ENCODE results near the gene FOXJ1.

Gene FOXJ1

GRCh38 chr17:76123191-76123499, 17.9 kb downstream of the FOXJ1 start:
- ChIA-PET CTCF (interaction anchor here (2.5 to 5.1 kb wide), 2 partner anchors 58 to 156 kb away, joined by 23 to 60 read pairs; no protein-coding TSS in a partner anchor), POLR2A (ENCODE audit: low non-redundant PET) (no interaction called here)
- TF ChIP-seq CTCF (conservative IDR thresholded peaks at IDR 0.05; ENCODE audit: low read depth): no peak
- no peak overlapping the region for H3K27ac ChIP-seq
- no peak for DNase-seq (ENCODE audit: low spot score)

GRCh38 chr17:76122431-76123190, 18.4 kb downstream of the FOXJ1 start:
- no peak overlapping the region for H3K27ac ChIP-seq
- no peak for DNase-seq (ENCODE audit: low spot score)
- no peak for TF ChIP-seq CTCF (conservative IDR thresholded peaks at IDR 0.05; ENCODE audit: low read depth)
- ChIA-PET CTCF (interaction anchor here (1.1 to 5.1 kb wide), 5 partner anchors 18 to 157 kb away, joined by 4 to 60 read pairs (median 7); no protein-coding TSS in a partner anchor), POLR2A (ENCODE audit: low non-redundant PET) (no interaction called here)

GRCh38 chr17:76121932-76122430, 19.1 kb downstream of the FOXJ1 start:
- ChIA-PET POLR2A (ENCODE audit: low non-redundant PET) (no interaction called here), CTCF (interaction anchor here (0.7 to 5.1 kb wide), 18 partner anchors 9 to 173 kb away, joined by 3 to 60 read pairs (median 4); partner anchors contain the start of genes FOXJ1 and UBALD2)
- DNase-seq (ENCODE audit: low spot score): no peak
- TF ChIP-seq CTCF (conservative IDR thresholded peaks at IDR 0.05; ENCODE audit: low read depth): no peak
- no peak overlapping the region for H3K27ac ChIP-seq

GRCh38 chr17:76120658-76121008, 20.4 kb downstream of the FOXJ1 start:
- no peak overlapping the region for H3K27ac ChIP-seq
- CTCF ChIA-PET: interaction anchor here (0.7 to 5.1 kb wide), 11 partner anchors 16 to 338 kb away, joined by 3 to 60 read pairs (median 4); partner anchors contain the start of gene UBALD2
- POLR2A ChIA-PET (ENCODE audit: low non-redundant PET): interaction anchor here (0.6 kb wide), 1 partner anchor 26 kb away, joined by 3 read pairs; no protein-coding TSS in a partner anchor
- TF ChIP-seq CTCF (conservative IDR thresholded peaks at IDR 0.05; ENCODE audit: low read depth): no peak
- DNase-seq (ENCODE audit: low spot score): no peak

GRCh38 chr17:76119409-76120371, 21.4 kb downstream of the FOXJ1 start:
- DNase-seq (ENCODE audit: low spot score): no peak
- no peak overlapping the region for H3K27ac ChIP-seq
- POLR2A ChIA-PET (ENCODE audit: low non-redundant PET): interaction anchor here (0.6 kb wide), 1 partner anchor 25 kb away, joined by 3 read pairs; no protein-coding TSS in a partner anchor
- no peak for TF ChIP-seq CTCF (conservative IDR thresholded peaks at IDR 0.05; ENCODE audit: low read depth)
- CTCF ChIA-PET: interaction anchor here (0.5 to 5.1 kb wide), 3 partner anchors 147 to 538 kb away, joined by 3 to 60 read pairs (median 6); no protein-coding TSS in a partner anchor
